Measurements from ENCODE around the gene SH2D5.

SH2D5 gene

DNA sequence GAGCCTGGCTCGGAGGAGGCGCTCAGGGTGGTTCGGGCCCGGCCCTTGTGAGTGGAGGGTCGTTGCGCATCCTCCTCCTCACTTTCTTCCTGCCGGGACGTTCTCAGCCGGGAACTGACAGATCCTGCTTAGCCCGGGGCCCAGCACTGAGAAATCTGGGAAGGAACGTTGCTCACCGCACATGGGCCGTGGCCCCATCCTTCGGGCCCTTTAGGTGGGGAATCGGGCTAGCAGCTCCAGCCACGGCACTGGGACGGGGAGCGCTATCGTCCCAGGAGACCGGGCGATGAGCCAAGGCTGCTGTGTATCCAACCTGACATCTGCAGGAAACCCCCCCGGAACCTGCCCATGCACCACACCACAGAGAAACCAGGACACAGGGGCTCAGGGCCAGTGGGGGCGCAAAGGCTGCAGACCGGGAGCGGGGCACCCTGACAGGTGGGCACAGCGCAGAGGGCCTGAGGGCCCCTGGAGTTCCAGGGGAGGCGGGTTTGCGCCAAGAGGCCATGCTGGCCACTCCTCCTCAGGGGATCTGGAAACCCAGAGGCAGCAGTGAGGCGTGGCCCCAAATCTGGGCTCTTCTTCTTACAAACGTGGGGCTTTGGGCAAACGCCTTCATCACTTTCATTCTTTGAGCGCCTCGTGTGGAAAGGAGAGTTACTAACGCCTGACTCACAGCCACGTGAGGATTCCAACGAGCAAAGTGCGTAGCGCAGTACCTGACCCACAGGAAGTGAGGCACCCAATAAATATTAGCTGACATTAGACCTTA is at the start of gene SH2D5:
SH2D5 (minus strand) TSS at position 116 of the 772 bp plus-strand sequence. CDS start 4,659 bp downstream, outside the sequence.
- DNase-seq: peak; percentile 57

DNA sequence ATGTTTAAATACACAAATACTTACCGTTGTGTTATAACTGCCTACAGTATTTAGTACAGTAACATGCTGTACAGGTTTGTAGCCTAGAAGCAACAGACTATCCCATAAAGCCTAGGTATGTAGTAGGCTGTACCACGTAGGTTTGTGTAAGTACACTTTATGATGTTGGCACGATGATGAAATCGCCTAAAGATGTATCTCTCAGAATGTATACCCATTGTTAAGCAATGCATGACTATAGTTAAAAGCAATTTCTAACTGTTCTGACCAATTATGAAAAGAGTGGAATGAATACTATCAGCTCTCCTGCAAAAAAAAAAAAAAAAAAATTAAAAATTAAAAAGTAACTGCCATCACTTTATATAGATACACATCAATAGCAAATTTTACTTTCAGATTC is 43.2 kb upstream of the SH2D5 start:
- no peak for DNase-seq

DNA sequence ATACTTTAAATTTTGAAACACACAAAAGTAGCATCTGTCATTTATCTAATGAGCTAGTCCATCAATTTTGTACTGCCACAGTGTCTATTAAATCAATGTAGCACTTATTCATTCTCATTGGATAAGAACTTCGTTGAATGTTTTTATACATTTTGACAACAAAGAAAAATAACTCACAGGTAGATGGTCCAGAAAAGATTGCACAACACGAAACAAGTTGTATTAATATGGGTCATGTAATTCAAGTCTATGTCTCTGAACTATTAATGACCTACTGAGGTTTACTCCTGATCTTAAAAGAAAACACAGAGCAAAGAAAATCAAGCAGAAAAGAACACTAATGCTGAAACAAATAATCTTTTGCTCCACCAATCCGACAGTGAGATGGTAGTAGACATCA is 39.3 kb upstream of the SH2D5 start:
- DNase-seq: no peak

DNA sequence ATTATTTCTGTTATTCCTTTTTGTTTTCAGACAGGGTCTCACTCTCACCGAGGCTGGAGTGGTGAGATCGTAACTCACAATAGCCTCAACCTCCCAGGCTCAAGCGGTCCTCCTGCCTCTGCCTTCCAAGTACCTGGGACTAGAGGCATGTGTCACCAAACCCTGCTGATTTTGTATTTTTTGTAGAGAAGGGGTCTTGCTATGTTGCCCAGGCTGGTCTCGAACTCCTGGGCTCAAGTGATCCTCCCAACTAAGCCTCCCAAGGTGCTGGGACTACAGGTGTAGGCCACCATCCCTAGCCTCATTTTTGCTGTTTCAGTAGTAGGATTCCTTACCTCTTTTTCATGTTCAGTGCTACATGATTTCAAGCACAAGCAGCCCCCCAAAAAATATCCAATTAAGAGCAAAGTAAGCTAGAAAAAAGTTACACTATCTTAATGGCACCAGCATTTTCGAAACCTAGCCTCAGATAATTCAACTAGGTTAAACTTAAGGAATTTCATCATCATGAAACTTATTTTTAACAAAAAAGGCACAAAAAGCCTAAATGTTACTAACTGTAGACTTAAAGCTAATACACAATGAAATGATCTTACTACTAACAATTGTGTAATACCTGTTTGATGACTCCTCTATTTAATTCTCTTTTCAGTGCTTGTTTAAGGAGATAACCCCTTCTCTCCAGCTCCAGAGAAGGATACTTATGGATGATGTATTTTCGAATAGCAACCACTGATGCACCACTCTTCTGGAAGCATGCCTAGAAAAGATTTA is 38.0 kb upstream of the SH2D5 start:
- DNase-seq: no peak

DNA sequence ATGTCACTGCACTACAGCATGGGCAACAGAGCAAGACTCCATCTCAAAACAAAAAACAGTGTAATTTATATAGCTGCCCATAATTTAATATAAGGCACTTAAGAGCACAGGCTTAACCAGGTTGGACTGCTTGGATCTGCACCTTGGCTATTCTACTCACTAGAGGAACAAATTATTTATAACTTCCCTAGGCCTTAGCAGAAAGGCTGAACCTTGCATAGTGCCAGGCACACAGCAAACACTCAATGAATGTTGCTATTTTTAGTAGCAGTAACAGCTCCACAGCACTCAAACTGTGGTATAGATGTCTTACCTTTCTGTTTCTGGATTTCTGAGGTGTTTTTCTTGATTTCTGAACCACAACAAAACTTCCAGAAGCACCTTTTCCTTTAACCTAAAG is 34.8 kb upstream of the SH2D5 start:
- no peak for DNase-seq

DNA sequence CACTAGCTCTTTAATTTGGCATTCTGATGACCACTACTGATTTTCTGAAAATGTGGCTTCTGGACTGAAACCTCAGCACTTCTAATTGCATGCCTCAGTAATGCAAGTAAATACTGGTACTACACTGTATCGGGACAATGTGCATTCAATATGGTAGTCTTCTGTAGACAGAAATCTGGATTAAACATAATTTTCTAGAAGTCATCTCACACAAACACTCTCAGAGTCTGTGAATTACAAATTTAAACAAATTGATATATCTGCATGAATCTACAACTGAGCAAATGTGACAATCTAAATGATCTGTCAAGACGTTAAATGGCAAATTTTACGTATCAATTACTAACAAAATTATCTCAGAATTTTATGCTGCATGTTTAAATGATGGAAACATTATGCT is 30.9 kb upstream of the SH2D5 start:
- DNase-seq: no peak

DNA sequence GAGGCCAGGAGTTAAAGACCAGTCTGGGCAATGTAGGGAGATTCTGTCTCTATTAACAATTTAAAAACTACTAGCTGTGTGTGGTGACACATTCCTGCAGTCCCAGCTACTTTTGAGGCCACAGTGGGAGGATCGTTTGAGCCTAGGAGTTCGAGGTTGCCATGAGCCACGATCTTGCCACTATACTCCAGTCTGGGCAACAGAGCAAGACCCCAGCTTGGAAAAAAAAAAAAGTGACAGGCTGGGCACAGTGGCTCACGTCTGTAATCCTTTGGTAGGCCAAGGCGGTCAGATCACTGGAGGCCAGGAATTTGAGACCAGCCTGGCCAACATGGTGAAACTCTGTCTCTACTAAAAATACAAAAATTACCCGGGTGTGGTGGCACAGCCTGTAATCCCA is 27.8 kb upstream of the SH2D5 start:
- DNase-seq: no peak

DNA sequence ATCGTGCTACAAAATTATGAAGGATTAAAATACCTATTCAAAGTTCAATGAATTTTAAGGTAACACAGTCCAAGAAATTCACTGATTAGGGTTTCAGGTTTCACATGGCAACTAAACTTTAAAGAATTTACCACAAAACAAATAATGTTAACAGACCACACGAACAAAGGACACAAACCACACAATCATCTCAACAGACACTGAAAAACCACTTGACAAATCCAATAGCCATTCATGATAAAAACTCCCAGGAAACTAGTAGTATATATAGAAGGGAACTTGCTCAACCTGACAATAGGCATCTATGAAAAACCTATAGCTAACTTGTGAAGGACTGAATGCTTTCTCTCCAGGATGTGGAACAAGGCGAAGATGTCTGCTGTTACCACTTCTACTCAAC is 21.1 kb upstream of the SH2D5 start:
- DNase-seq: no peak

DNA sequence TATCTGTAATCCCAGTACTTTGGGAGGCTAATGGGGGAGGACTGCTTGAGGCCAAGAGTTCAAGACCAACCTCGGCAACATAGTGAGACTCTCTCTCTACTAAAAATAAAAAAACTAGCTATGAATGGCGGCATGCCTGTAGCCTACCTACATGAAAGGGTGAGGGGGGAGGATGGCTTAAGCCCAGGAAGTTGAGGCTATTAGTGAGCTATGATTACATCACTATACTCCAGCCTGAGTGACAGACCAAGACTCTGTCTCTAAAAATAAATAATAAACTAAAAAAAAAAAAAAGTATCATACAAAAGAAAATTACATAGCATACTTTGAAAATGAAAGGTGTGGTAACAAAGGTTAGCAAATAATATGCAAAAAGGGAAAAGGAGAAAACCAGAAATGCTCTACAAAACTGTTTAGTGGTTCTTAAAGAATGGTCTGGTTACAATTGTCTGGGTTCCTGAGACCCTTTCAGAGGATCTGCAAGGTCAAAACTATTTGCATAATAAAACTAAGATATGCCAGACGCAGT is 19.0 kb upstream of the SH2D5 start:
- no peak for DNase-seq

DNA sequence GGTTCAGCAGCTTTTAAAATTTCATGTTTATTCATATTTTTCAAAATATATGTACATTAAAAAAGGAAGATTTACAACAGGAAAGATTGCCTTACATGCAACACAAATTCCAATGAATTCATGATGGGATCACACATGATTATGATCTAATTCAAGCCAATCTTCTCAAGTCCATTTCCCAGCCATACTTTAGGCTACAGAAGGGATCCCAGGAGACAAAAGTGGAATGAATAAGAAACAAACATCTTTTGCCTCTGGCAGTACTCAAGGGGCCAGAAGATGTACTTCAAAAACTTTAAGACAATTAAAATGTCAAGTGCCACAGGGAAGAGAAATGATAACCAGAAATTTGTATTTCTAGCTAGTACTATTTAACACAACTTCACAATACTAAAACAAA is 10.2 kb upstream of the SH2D5 start:
- DNase-seq: no peak

DNA sequence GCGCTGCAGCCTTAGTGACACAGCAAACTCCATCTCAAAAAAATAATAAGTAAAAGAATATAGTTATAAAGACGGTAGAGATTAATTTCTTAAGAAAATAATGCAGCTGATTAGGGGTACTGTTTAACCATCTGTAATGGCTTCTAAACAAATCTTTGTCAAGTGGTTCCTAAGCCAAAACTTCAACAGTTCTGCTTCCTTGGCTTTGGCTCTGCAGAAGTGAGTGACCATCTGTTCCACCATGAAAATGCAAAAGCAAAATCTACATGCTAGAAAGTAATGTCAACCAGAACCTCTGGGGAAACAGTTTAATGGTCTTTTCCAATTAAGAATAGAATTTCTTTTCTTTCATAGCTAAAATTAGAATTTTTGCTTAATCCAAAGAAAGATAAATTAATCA is 8.3 kb upstream of the SH2D5 start:
- no peak for DNase-seq

DNA sequence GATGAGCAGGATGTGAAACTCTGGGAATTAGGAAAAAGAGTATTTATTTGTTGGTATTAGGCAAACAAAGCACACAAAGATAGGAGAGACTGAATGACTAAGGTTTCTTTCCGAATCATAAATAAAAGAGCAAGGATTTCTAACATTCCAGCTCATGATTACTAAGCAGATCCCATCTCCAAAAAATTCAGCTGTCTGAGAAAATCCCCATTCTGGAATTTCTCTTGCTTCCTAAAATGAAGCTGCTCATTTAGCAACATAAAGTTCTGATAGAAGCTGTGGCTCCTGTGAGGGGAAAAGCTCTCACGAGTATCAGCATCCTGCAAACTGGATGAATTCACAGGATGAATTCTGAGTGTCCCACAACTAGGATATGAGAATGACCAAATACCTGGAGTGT is 6.7 kb upstream of the SH2D5 start:
- DNase-seq: no peak

DNA sequence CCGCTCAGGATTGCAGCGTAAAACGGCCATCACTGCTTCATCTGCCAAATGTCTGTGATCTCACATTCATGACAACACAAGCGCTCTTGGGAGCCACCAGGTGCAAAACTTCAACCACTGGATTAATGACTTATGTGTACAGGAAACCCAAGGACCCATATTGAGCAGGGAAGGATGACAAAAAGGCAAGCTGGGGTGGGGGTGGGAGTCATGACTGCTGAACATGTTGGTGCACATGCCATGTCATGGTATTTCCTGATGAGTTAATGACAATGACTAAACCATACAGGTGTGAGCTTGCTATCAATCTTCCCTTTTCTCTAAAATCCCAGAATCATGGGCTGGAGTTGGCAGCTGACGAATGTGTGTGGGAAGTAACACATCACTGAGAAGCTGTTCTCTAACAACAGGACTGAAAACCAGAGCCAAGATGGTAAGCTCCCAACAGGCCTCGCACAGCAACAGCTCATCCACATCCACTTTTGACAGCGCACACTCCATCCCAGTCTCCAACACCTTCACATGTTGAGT is 3.1 kb upstream of the SH2D5 start:
- DNase-seq: no peak

DNA sequence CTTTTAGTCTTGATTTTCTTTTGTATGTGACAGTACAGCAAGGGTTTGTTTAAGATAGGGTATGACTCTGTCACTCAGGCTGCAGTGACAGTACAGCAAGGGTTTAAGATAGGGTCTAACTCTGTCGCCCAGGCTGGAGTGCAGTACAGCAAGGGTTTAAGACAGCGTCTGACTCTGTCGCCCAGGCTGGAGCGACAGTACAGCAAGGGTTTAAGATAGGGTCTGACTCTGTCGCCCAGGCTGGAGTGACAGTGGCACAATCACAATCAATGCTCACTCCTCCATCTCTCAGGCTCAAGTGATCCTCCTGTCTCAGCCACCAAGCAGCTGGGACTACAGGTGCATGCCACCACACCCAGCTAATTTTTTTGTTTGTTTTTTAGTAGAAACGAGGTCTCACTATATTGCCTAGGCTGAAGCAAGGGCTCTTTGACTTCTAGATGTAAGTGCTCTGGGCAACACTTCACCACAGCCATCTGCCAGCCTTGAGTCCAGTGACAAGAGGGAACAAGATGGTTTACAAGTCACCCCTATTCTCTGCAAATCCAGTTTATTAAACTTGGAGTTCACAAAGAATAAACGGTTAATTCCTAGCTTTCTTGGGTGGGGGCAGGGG is 965 bp upstream of the SH2D5 start:
- no peak for DNase-seq

DNA sequence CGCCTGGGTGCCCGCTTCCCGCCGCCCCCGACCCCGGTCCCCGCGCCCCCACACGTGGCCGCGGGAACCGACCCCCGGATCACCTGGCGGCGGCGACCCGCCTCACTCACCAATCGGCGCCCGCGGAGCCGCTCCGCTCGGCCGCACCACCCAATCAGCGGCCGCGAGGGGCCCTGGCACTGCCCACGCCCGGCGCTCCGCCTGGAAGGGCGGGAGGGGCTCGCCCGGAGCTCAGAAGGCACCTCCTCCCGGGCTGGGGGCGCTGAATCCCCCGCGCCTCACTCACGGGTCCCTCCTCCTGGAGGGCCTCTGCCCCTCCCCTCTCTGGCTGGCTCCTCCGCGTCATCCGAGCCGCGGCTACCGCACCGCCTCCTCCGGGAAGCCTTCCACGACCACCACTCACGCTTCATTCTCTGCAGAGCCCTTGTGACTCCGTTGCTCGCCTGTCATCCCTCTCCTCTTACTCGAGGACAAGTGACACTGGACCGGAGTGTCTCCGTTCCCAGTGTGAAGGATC is 374 bp downstream of the SH2D5 start:
- DNase-seq: peak; percentile 39

DNA sequence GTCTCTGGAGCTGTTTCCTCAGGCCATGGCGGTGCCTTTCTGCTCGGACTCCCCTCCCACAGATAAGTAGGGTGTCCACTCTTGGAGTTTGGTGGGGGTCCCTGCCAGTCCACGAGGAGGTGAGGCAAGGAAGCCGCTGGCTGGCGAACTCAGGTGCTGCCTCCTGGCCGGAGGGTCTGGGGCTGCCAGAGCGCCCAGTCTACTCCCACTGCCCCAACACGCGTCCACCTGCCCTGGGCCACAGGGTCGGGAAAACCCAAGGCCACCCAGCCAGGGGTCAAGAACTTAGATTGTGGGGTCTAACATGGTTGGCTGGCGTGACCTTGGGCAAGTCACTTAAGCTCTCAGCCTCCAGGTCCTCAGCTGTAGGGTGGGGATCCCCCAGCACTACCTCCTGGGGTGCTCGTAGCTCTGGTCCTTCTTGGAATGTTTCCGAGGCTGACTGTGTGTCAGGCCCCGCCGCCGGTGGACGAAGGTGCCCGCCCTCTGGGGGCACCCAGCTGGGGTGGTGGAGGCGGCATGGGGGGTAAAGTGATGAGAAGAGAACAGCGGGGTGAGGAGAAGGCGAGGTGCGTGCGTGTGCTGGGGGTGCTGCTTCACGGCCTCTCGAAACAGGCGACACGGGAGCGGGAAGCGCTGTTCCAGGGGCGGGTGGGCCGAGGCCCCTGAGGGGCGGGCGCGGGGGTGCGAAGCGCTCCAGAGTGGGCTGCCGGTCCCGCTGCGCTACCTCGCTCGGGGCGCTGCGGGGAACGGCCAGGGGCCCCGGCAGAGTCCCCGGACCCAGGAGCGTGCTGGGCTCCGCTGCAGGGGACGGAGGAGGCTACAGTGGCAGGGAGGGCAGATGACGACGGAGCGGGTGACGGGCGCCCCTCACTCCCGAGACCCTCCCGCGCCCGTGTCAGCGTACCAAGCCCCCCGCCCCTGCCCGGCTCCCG is 1.2 kb downstream of the SH2D5 start:
- no peak for DNase-seq

DNA sequence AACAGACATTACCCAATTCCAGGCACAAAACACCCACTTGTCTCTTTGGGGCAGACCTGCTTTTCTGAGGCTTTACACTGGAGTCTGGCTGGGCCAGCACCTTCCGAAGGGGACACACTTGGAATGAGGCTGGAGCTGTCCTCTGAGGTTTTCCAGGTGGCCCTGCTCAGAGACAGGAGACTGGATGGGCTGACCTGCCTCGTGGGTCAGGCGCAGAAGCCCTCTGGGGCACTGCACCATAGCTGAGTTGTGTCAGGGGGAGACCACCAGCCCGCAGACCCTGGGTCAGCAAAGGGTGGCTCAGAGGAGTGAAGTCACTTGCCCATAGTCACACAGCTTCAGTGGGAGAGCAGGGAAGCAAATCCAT is 1.8 kb downstream of the SH2D5 start:
- no peak for DNase-seq

DNA sequence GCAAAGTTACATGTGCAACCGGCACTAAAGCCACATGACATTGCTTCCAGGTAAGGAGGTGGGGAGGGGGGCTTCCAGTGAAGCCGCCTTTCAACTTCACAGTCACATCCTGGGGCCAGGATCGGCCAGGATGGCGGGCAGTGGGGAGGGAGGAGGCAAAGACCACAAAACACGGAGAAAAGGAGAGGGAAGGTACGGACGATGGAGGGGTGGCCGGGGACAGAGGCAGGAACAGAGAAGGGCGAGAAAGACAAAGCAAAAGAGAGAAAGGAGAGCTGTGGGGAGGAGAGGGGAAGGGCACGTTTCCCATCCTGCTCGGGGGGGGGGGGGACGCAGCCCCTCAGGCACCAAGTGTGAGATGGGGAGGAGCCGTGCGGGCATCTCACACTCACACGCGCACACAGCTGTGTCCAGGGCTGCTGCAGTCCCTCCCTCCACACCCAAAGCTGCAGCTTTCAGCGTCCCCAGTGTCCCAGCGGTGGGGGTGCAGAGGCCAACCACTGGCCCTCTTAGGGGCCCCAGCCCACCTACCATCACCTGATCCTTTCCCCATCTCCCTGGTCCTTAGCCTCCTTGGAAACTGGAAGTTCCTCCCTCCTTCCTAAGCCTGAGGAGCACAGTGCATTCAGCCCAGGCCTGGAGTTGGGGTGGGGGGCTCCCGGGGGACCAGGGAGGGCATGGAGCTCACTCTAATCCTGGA is 2.4 kb downstream of the SH2D5 start:
- DNase-seq: no peak

DNA sequence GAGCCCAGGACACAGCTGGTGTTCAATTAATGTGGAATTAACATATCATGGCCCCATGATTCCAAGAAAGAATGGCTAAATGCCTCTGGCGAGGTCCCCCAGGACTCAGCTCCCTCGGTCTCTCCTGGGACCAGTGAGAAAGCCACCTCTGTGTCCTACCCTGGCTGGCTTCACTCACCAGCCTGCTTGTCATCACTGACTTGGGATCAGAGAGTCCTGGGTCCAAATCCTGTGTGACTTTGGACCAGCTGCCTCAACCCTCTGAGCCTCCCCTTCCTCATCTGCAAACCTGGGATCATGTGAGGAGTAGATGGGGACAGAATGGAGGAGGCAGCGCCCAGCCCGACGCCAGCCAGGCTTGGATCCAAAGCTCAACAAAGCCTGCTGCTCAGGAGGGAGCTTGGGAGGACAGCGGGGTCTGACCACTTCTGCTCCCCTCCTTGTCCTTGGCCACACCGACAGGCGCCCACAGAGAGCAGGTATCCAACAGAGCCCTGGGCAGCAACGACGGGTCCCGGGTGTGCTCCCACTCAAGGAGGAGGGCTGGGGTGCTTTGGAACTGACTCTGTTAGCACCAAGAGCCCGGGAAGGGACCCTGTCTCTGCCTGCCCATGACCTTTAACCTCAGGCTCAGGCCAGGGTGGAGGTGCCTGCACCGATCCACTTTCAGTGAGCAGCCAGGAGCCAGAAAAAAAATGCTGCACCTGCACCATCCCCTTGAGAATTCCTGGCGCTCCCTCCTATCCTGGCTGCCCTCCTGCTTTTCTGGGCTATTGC is 3.2 kb downstream of the SH2D5 start:
- no peak for DNase-seq

DNA sequence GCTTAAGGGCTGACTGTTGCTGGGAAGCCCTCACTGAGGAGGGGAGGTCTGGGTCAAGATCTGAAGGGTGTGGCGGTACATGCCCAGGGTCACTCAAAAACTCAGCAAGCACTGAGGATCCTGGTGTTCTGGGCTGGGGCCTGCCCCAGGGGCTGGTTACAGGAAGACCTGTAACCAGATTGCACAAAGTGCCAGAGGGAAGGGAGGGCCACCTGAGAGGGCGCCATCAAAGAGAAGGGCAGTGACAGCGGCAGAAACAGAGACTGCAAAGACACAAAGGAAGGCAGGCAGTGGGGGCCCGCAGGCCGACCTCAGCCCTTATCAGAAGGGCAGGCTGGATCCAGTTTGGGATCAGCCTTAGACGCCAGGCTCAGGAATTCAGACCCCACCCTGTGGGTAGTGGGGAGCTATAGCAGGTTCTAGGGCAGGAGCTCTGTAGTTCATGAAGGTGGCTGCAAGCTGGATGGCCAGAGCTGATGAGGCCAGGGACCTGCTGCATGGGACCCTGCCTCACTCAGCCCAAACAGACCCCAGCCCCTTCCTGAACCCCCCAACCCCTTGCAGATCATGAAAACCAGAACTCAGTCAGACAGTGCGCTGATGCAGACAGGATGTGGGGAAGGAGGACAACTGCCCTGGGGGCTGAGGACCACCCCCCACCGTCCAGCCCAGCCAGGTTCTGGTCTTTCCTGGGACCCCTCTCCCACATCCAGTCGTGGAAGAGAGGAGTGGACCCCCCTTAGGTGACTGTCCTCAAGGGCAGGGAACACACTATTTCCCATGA is 3.9 kb downstream of the SH2D5 start:
- DNase-seq: no peak
